Colonic mucosa (tissue), 4 donors: ENCODE measurements around the gene INHA. TPM values are rescaled to one million over a fixed set of nuclear protein-coding genes. Genes with fewer than 3 reads are reported as not detected.
A peak's percentile ranks its signal among the peaks of the same experiment; 100 is the strongest.

ENCODE experiments used
- DNase-seq: peaks from one replicate; pipeline ENCODE4 v3.0.0-alpha.2; 2020
- H3K27ac ChIP-seq: fragments of 200-600 bp; one replicate; pipeline ENCODE4 v1.8.0; 2021
- H3K27me3 ChIP-seq: fragments of 200-600 bp; one replicate; pipeline ENCODE4 v1.8.0; 2021
- H3K36me3 ChIP-seq: fragments of 200-600 bp; one replicate; pipeline ENCODE4 v1.8.0; 2021
- H3K4me1 ChIP-seq: fragments of 200-600 bp; one replicate; pipeline ENCODE4 v1.8.0; 2021; ENCODE audit warnings: mild to moderate bottlenecking
- H3K4me3 ChIP-seq: fragments of 200-600 bp; one replicate; pipeline ENCODE4 v1.8.0; 2021
- H3K9ac ChIP-seq, 2 donors: one replicate each; pipeline ENCODE4 v1.7.0; 2013; ENCODE audit warnings: control low read depth in 2 of 2, low read depth in 2 of 2, low read length in 2 of 2
- H3K9me3 ChIP-seq: fragments of 200-600 bp; one replicate; pipeline ENCODE4 v1.8.0; 2021
- intact Hi-C: fragments of 100-400 bp; cut with DNase I; formaldehyde crosslinking; loops from one replicate; pipeline ENCODE4 v1.14.1; 2022
- total RNA-seq, 2 donors: library from RNA; stranded (reverse); fragmentation: NEBNext Ultra II Directional in 1 of 2; extraction: Animal tissue kit (Norgen Biotek cat#: 25700) in 1 of 2; gene quantifications; one replicate each; pipeline ENCODE4 v1.2.1, GENCODE V29; 2021
- TF ChIP-seq, protein P1 (sequence below): fragments of 200-600 bp; IDR thresholded peaks from one replicate; pipeline ENCODE4 v1.8.0; 2022; ENCODE audit warnings: antibody characterized with exemption, mild to moderate bottlenecking
- donor health status: healthy.
- donor health status: DM: no; HTN: no; CAD: no.
- donor health status: DM: no; HTN: no; CAD: no.

The INHA gene
- total RNA-seq, 2 donors from 2014 or later: not detected

GRCh38 chr2:219562049-219563020 lies 9.8 kb upstream of the INHA start:
- Histone ChIP-seq H3K27ac (no peak overlapping the region), H3K36me3 (no peaks in the 10 kb centered on the region), H3K9ac (no peak overlapping the region), H3K27me3 (no peaks in the 10 kb centered on the region), H3K4me1 (no peaks in the 10 kb centered on the region), H3K9me3 (no peaks in the 10 kb centered on the region), H3K4me3 (no peak overlapping the region)
- DNase-seq: peak; percentile 12
- intact Hi-C loops: no loop called here
- TF ChIP-seq, protein P1, sequence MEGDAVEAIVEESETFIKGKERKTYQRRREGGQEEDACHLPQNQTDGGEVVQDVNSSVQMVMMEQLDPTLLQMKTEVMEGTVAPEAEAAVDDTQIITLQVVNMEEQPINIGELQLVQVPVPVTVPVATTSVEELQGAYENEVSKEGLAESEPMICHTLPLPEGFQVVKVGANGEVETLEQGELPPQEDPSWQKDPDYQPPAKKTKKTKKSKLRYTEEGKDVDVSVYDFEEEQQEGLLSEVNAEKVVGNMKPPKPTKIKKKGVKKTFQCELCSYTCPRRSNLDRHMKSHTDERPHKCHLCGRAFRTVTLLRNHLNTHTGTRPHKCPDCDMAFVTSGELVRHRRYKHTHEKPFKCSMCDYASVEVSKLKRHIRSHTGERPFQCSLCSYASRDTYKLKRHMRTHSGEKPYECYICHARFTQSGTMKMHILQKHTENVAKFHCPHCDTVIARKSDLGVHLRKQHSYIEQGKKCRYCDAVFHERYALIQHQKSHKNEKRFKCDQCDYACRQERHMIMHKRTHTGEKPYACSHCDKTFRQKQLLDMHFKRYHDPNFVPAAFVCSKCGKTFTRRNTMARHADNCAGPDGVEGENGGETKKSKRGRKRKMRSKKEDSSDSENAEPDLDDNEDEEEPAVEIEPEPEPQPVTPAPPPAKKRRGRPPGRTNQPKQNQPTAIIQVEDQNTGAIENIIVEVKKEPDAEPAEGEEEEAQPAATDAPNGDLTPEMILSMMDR: no peak

DNA sequence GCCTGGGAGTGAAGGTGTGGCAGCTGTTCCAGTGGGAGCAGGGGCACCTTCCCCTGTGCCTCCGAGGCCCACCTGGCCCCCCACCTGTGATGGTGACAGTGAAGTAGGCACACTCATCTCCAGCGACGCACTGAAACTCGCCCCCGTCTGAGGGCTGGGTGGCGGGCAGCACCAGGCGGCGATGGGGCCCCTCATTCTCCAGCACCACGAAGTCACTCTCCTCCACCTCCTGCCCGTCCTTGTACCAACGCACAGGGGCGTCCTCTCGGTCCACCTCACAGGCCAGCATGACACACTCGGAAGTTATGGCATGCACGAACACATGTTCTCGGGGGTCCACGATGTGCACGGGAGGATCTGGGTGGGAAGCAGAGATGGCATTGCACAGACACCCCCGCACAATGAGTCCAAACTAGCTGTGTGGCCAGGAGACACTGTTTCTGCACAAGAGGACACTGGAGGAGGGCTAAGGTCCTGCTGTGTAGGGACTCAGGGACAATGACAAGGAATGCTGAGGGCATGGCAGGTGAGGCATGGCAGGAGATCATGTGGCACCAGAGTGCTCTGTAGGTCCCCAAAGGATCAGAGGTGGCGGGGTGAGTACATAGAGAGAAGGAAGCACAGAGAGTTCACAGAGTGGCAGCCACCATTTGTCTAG lies 8.7 kb upstream of the INHA start:
- H3K9ac ChIP-seq: no peak overlapping the region
- DNase-seq: no peak
- H3K4me1 ChIP-seq: no peaks in the 10 kb centered on the region
- TF ChIP-seq, protein P1: no peak
- no peaks in the 10 kb centered on the region for H3K9me3 ChIP-seq
- no peaks in the 10 kb centered on the region for H3K36me3 ChIP-seq
- H3K4me3 ChIP-seq: no peak overlapping the region
- no peaks in the 10 kb centered on the region for H3K27me3 ChIP-seq
- H3K27ac ChIP-seq: no peak overlapping the region
- intact Hi-C loops: no loop called here

GRCh38 chr2:219565130-219566080 lies 6.7 kb upstream of the INHA start:
- Histone ChIP-seq H3K36me3 (no peaks in the 10 kb centered on the region), H3K27ac (no peak overlapping the region), H3K9ac (no peak overlapping the region), H3K4me3 (no peak overlapping the region), H3K4me1 (no peaks in the 10 kb centered on the region), H3K9me3 (no peaks in the 10 kb centered on the region), H3K27me3 (no peaks in the 10 kb centered on the region)
- TF ChIP-seq, protein P1: no peak
- intact Hi-C loops: no loop called here
- no peak for DNase-seq

DNA sequence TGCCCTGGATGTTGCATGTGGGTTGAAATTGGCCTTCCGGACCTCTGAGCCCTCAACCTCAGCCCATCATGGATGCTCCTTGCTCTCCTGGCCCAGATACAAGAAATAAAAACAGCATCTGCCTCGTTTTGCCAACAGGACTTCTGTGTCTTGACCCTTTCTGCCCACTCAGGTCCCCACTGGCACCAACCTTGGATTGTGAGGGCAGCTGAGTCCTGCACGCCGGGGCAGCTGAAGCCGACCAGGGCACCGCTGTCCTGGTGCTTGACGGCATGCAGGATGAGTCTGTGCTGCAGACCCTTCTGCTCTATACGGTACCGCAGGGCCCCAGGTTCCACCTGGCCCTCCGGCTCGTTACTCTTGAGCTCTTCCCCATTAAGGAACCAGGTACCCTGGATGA lies 5.5 kb upstream of the INHA start:
- no peaks in the 10 kb centered on the region for H3K36me3 ChIP-seq
- intact Hi-C loops: no loop called here

More for the DNA sequence above, 5.5 kb upstream of the INHA start:
- H3K9ac ChIP-seq: no peak overlapping the region
- H3K27ac ChIP-seq: no peak overlapping the region
- H3K4me1 ChIP-seq: no peaks in the 10 kb centered on the region
- H3K27me3 ChIP-seq: peaks cover 8% of the 10 kb centered on the region
- H3K9me3 ChIP-seq: no peaks in the 10 kb centered on the region
- TF ChIP-seq, protein P1: no peak
- no peak overlapping the region for H3K4me3 ChIP-seq
- DNase-seq: no peak
